ENCODE results near the gene C19orf38.
"Not testable (repeated sequence)": the region's sequence is repeated elsewhere in the genome, so short reads cannot be mapped to it uniquely, and the experiment has no call there.

The C19orf38 gene

DNA sequence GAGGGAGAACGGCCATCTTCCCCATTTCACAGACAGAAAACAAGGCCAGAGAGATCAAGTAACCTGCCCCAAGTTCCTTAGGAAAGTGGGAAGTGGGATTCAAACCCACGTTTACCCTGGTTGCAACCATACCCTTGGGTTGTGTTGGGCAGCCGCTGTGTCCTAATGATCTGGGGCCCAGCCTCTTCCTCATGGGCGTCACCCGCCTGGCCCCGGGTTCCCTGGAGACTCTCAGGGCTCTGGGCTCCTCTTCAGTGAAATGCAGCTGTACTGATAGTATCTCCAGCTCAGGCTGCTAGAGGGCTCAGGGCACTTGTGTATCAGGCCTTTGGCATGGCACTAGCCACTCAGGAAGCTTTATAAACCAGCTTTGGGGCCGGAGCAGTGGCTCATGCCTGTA, 22.0 kb upstream of the C19orf38 start:
- DNase-seq = no peak

DNA sequence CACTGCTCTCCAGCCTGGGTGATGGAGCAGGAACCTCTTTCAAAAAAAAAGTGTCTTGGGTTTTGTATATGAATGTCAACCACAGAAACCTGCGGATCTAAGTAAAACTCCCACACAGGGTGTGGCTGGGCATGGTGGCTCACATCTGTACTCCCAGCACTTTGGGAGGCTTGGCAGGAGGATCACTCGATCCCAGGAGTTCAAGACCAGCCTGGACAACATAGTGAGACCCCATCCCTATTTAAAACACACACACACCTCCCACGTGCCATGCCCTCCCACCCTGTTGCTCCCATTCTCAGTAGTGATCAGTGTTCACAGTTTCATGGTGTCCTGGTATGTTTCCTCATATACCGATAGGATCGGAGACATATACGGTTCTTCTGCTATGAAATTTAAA, 21.4 kb upstream of the C19orf38 start:
- DNase-seq = no peak

DNA sequence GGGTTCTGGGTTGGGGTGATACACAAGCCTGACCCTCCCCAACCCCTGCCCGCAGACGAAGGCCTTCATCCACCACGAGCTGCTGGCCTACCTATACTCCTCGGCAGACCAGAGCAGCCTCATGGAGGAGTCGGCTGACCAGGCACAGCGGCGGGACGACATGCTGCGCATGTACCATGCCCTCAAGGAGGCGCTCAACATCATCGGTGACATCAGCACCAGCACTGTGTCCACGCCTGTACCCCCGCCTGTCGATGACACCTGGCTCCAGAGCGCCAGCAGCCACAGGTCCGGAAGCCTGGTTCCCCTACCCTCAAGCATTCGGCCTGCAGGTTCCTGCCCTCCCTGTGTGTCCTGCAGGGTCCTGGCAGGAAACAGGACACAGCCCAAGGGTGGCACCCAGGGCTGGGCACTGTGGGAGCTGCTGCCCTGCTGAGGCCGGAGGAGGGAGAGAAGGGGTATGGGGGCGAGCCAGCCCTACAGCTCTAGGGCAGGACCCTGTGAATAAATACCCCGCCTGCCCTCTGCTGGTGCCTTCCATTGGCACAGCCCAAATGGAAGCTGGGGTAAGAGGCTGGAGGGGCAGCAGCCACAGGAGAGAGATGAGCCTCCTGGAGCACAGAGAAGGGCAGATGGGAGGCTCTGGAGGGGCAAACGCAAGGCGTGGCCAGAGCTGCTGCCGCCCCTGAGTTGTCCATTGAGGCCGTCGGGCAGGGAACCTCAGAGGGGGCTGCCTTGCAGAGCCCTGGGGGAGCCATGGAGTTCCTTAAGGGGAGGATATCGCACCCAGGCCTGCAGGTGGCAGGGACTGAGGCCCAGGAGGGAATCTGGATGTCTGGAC, 19.0 kb upstream of the C19orf38 start:
- no peak for DNase-seq

DNA sequence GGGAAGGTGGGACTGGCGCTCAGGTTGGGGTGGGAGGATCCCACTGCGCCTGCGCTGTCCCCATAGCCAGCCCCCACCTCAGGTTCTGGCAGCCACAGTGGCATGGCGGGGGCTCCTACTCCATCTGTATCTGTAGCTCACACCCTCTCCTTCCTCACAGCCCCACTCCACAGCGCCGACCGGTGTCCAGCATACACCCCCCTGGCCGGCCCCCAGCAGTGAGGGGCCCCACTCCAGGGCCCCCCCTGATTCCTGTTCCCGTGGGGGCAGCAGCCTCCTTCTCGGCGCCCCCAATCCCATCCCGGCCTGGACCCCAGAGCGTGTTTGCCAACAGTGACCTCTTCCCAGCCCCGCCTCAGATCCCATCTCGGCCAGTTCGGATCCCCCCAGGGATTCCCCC, 18.2 kb upstream of the C19orf38 start:
- DNase-seq = no peak

DNA sequence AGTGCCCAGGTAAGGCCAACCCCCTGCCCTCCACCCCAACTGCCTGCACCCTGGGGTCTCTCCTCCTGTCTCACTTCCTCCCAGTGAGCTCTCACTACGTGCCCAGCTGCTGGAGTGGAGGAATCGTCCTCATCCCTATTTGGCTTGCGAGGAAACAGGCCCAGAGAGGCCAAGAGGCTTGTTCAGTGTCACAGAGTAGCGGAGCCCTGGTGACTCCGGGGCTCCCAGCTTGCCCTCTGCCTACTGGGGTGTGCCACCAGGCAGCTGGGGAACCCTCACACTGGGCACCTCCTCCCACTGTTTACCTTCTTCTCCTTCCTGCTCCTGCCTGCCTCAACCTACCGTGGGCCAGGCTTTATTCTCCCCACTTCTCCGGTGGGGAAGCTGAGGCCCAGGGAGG, 17.8 kb upstream of the C19orf38 start:
- no peak for DNase-seq

- no peak for DNase-seq
These were observed 17.1 kb upstream of the C19orf38 start for GRCh38 chr19:10830931-10831779.

GRCh38 chr19:10831987-10832938, 16.0 kb upstream of the C19orf38 start:
- no peak for DNase-seq

DNA sequence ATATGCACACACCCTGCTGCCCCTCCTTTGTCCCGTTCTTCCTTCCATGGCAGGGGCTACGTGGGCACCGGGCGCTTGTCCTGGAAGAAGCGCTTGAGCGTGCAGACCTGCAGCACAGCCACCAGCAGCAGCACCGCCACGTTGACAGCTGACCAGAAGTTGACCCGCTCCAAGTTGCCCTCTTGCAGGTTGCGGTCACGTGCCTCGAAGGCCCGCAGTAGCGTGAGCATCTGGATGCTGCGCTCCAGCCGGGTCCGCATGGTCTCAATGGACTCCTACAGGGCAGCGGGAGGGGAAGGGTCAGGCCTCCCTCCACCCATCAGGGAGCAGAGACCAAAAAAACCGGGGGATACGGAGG, 15.3 kb upstream of the C19orf38 start:
- DNase-seq = no peak

DNA sequence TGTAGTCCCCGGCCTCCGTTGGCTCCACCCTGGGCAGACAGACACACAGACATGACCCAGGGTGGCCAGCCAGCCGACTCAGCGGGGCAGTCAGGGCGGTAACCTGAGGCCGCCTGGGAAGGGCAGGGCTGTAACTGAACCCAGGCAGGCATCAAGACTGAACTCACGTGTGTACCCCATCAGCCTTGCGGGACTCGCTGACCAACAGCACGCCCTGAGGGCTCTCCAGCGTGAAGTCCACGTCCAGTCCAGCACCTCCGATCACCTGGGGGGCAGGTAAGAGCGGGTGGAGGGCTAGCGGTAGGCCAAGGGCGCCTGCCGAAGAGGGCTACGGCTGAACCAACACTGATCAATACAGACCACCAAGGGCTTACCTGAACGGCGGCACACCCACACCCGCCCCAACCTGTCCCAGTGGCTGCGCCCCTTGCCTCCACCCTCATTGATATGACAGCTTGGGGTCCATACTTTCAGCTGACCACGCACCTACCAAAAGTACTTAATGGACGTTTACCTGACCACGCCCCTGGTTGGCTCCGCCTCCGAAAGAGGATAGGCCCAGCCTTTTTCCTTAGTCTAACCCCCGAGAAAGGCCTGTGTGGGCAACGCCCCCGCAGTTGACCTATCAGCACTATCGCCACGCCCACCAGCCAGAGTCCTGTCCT, 13.0 kb upstream of the C19orf38 start:
- no peak for DNase-seq

DNA sequence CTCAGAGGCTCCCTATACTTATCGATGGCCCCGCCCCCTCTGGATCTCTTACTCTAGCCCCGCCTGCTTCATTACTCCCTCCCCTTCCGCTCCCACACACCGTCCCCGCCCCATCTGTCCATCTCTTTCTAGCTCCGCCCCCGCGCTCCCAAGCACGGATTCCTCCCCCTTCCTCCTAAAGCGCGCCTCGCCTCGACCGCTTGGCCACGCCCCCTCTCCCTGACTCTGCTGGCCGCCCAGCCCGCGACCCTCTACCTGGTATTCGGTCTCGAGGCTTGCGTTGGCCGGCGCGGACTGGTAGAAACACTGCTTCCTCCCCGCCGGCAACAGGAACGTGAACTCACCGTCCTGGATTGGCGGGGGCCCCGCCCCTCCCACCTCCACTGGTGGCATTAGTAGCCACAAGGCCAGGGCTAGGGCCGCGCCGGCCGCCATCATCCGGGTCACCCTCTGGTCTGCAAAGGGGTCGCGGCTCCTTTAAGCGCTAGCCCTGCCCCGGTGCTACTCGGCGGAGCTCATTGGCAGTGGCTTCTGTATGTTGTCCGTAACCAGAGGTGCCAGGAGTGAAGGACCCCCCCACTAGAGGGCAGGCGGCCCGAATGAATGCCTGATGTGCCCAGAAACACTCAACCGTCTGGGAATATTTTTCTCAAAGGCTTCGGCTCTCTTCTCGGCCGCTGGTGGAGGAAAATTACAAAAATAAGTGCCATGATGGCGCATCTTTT, 12.3 kb upstream of the C19orf38 start, which contains the start of gene TMED1:
Gene TMED1, minus strand, starts transcription at position 459 of the 725 bp plus-strand sequence. Its CDS starts 21 bp downstream, at position 438.
- peak; percentile 97 to 99 for DNase-seq

DNA sequence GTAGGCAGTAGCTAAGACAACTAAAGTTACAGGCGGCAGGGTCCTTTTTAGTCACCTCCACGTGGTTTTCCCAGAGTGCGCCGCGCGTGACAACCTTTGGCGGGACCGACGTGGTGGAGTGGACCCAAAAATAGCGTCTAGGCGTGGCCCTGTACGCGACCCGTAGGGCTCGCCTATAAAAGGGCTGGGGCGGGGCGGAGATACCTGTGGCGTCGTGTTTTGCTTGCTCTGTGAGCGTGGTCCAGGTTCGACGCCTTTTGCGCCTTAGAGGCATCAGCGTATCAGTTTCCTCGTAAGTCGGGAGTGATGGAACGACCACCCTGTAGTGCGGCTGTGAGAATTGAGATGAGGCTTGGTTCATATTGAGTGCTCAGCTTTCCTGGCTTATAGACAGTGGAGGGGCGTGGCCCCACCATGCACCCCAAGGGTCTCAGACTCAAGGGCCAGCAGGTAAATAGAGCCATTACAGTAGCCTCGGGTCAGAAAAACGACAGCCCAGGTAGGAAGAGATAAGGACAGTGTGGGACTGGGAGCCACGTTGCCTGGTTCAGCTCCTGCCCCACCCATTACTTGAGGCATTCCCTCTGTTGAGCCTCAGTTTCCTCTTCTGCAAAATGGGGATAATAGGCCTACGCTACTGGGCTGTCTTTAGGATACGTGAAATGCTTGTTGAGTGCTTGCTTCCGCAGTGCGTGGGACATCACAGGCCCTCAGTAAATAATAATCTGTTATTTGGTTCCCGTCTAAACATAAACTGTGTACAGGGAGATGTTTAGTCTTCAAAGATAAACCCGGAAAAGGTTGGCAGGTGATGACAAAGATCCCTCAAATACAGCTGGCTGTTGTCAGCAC, 11.5 kb upstream of the C19orf38 start:
- DNase-seq = peak; percentile 88 to 91

DNA sequence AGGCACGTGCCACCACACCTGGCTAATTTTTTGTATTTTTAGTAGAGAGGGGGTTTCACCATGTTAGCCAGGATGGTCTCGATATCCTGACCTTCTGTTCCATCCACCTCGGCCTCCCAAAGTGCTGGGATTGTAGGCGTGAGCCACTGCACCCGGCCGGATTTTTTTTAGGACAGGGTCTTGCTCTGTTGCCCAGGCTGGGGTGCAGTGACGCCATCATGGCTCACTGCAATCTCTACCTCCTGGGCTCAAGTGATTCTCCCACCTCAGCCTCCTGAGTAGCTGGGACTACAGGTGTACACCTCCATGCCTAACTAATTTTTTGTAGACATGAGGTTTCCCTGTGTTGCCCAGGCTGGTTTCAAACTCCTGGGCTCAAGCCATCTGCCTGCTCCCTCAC, 10.6 kb upstream of the C19orf38 start:
- not testable (repeated sequence) for DNase-seq

DNA sequence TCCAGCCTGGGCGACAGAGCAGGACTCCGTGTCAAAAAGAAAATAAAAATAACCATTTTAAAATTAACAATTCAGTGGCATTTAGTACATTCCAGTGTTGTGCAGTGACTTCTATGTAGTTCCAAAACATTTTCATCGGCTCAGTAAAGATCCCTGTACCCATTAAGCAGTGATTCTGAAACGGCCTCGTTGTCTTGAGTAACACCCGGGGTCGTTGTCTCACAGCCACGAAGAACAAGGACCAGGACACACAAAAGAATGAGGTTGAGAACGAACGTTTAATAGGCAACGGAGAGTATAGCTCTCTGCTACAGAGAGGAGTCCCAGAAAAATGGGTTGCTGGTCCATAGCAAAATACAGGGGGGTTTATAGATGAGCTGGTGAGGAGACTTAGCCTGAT, 9.8 kb upstream of the C19orf38 start:
- DNase-seq = no peak

GRCh38 chr19:10839114-10840050, 8.8 kb upstream of the C19orf38 start:
- DNase-seq = no peak

GRCh38 chr19:10842788-10843187, 5.4 kb upstream of the C19orf38 start:
- no peak for DNase-seq

- no peak for DNase-seq
These were observed 1.6 kb upstream of the C19orf38 start for GRCh38 chr19:10846500-10847202.

DNA sequence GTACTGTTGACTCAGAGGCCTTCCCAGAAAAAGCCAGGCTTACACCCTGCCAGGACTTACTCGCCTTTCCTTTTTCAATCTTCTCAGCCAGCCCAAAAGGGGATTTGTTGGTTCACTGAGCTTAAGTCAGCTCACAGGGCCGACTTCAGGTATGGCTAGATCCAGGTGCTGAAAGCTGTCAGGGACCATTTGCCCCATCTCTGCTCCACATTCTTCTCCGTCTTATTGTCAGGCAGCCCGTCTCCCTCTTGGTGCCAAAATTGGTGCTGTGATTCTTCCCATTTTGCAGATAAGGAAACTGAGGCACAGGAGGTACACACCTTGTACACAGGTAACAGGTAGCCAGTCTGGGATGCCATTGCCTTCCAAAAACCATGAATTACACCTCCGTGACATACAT, 2.4 kb downstream of the C19orf38 start:
- no peak for DNase-seq

- DNase-seq = no peak
These were observed 4.0 kb downstream of the C19orf38 start for GRCh38 chr19:10852098-10852800.
